Measurements from ENCODE around the gene KCND3.

The KCND3 gene

GRCh38 chr1:111990026-111990877, 784 bp upstream of the KCND3 start:
- TF ChIP-seq CTCF (IDR thresholded peaks at IDR 0.05; ENCODE audit: borderline replicate concordance, insufficient read depth, low read depth, low read length): no peak
- no peak overlapping the region for H3K4me3 ChIP-seq (ENCODE audit: low read depth, low read length)

- no peak for TF ChIP-seq CTCF (IDR thresholded peaks at IDR 0.05; ENCODE audit: borderline replicate concordance, insufficient read depth, low read depth, low read length)
Measured at GRCh38 chr1:111988743-111989453, 570 bp downstream of the KCND3 start.

GRCh38 chr1:111988377-111988742, 1.1 kb downstream of the KCND3 start:
- no peak overlapping the region for H3K4me3 ChIP-seq (ENCODE audit: low read depth, low read length)
- TF ChIP-seq CTCF (IDR thresholded peaks at IDR 0.05; ENCODE audit: borderline replicate concordance, insufficient read depth, low read depth, low read length): no peak

More at GRCh38 chr1:111988743-111989453, 570 bp downstream of the KCND3 start:
- no peak overlapping the region for H3K4me3 ChIP-seq (ENCODE audit: low read depth, low read length)

GRCh38 chr1:111987502-111987901, 2.0 kb downstream of the KCND3 start:
- H3K4me3 ChIP-seq (ENCODE audit: low read depth, low read length): no peak overlapping the region
- no peak for TF ChIP-seq CTCF (IDR thresholded peaks at IDR 0.05; ENCODE audit: borderline replicate concordance, insufficient read depth, low read depth, low read length)

- no peak for TF ChIP-seq CTCF (IDR thresholded peaks at IDR 0.05; ENCODE audit: borderline replicate concordance, insufficient read depth, low read depth, low read length)
- no peak overlapping the region for H3K4me3 ChIP-seq (ENCODE audit: low read depth, low read length)
Measured at GRCh38 chr1:111983500-111983899, 6.0 kb downstream of the KCND3 start.

GRCh38 chr1:111982428-111982827, 7.0 kb downstream of the KCND3 start:
- H3K4me3 ChIP-seq (ENCODE audit: low read depth, low read length): no peak overlapping the region
- TF ChIP-seq CTCF (IDR thresholded peaks at IDR 0.05; ENCODE audit: borderline replicate concordance, insufficient read depth, low read depth, low read length): no peak

All from GM12875 (cell line).